GM12874 (cell line): Measurements from ENCODE around the gene IGFLR1.

Source experiments
- CTCF ChIP-seq: IDR thresholded peaks from 2 replicates; pipeline ENCODE4 v1.5.1; 2011; ENCODE audit warnings: low read depth, mild to moderate bottlenecking, control low read depth, low read length, moderate library complexity; ENCODE audit not compliant: insufficient read depth

IGFLR1 gene

GRCh38 chr19:35731779-35732405 lies 10.4 kb downstream of the IGFLR1 start:
- TF ChIP-seq CTCF = no peak

- no peak for TF ChIP-seq CTCF
Measured at GRCh38 chr19:35731353-35731752, 10.9 kb downstream of the IGFLR1 start.

- TF ChIP-seq CTCF = no peak
Measured at GRCh38 chr19:35730326-35730725, 11.9 kb downstream of the IGFLR1 start.

GRCh38 chr19:35729763-35730162 lies 12.5 kb downstream of the IGFLR1 start:
- no peak for TF ChIP-seq CTCF

- no peak for TF ChIP-seq CTCF
Measured at GRCh38 chr19:35729021-35729420, 13.2 kb downstream of the IGFLR1 start.

GRCh38 chr19:35727956-35728706 lies 14.1 kb downstream of the IGFLR1 start:
- no peak for TF ChIP-seq CTCF

- no peak for TF ChIP-seq CTCF
Measured at GRCh38 chr19:35727053-35727955, 14.9 kb downstream of the IGFLR1 start.
